Measurements from ENCODE around the gene SEL1L3. TPM values are rescaled to one million over a fixed set of nuclear protein-coding genes. Genes with fewer than 3 reads are reported as not detected.
"Not testable (repeated sequence)": the region's sequence is repeated elsewhere in the genome, so short reads cannot be mapped to it uniquely, and the experiment has no call there.

SEL1L3 gene
- total RNA-seq (ENCODE audit: low replicate concordance), result 13.7 and 83.5 TPM in 2 replicates

DNA sequence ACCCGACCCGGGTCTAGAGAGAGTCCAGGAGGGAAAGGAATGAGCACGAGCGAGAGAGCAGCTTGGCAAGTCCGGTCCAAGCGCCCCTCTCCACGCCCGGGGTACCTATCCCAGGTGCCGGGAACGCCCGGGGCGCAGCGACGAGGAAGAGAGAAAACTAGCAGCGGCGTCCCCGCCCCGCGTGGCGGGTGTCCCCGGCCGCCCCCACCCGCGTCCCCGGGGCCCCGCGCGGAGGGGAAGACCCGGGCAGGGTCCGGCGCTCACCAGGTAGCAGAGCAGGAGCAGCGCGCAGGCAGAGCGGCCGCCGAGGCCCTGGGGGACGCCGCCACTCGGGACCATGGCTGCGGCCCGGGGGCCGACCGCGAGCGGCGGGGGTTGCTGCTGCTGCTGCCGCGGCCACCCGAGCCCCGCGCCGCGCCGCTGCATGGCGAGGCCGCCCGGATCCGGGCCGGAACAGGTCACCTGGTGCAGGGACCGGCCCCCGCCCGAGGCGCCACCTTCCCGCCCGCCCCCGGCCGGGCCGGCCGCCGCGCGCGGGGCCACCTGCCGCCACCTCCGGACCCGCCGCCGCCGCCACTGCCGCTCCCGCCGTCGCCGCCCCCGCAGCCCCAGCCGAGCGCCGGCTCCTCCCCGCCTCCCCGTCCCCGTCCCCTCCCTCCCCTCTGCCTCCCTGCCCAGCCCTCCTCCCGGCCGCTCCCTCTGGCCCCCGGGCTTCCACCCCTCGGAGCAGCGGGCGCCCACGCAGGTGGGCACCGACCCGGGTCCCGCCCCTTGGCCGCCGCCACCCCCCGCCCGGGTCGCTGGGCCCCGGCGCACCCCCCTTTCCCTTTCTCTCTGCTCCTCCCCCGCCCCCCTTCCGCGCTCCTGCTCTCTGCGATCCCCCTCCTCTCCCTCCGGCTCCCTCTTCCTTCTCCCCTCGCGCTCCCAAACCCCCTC lies at the start of gene SEL1L3:
SEL1L3 (minus strand) TSS at position 578 of the 936 bp plus-strand sequence; CDS start at position 426, 152 bp downstream.
- TF ChIP-seq, protein P1, sequence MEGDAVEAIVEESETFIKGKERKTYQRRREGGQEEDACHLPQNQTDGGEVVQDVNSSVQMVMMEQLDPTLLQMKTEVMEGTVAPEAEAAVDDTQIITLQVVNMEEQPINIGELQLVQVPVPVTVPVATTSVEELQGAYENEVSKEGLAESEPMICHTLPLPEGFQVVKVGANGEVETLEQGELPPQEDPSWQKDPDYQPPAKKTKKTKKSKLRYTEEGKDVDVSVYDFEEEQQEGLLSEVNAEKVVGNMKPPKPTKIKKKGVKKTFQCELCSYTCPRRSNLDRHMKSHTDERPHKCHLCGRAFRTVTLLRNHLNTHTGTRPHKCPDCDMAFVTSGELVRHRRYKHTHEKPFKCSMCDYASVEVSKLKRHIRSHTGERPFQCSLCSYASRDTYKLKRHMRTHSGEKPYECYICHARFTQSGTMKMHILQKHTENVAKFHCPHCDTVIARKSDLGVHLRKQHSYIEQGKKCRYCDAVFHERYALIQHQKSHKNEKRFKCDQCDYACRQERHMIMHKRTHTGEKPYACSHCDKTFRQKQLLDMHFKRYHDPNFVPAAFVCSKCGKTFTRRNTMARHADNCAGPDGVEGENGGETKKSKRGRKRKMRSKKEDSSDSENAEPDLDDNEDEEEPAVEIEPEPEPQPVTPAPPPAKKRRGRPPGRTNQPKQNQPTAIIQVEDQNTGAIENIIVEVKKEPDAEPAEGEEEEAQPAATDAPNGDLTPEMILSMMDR (IDR thresholded peaks at IDR 0.05; ENCODE audit: insufficient read depth, low read length), result no peak
- DNase-seq (ENCODE audit: low read depth), result no peak
- H3K4me3 ChIP-seq (ENCODE audit: low read depth, low read length), result peak within 1 kb of the TSS; percentile 86

- TF ChIP-seq, protein P1 (IDR thresholded peaks at IDR 0.05; ENCODE audit: insufficient read depth, low read length), result no peak
- no peak overlapping the region for H3K4me3 ChIP-seq (ENCODE audit: low read depth, low read length)
- no peak for DNase-seq (ENCODE audit: low read depth)
Observed at GRCh38 chr4:25911356-25911755, 48.6 kb upstream of the SEL1L3 start.

- DNase-seq (ENCODE audit: low read depth), result peak; percentile 89
- TF ChIP-seq, protein P1 (IDR thresholded peaks at IDR 0.05; ENCODE audit: insufficient read depth, low read length), result no peak
- no peak overlapping the region for H3K4me3 ChIP-seq (ENCODE audit: low read depth, low read length)
Observed at GRCh38 chr4:25908491-25908901, 45.7 kb upstream of the SEL1L3 start.

DNA sequence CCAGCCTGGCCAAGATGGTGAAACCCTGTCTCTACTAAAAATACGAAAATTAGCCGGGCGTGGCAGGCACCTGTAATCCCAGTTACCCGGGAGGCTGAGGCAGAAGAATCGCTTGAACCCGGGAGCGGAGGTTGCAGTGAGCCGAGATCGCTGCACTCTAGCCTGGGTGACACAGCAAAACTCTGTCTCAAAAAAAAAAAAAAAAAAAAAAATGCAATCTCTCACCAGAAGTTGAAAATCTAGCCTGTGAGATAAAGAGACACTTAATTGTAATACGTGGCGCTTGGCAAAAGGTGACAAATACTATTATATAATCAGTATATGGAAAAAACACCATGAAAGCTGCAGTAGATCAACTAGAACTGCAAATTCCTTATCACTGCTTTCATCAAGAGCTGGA lies 43.3 kb upstream of the SEL1L3 start:
- DNase-seq (ENCODE audit: low read depth), result not testable (repeated sequence)

DNA sequence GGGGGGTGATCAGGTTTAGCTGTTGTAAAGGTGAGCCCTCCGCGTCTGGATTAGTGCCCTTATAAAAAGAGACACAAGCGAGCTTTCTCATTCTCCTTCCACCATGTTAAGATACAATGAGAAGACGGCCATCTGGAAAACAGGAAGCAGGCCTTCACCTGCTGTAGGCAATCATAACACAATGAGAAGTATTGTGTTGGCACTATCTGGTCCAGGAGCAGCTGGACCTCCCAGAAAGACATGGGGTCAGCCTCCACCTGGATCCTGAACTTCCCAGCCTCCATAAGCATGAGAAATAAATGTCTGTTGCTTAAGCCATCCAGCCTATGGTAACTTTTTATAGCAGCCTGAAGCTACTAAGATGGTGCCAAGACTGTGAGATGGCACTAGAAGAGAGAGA lies 42.6 kb upstream of the SEL1L3 start:
- H3K4me3 ChIP-seq (ENCODE audit: low read depth, low read length), result no peak overlapping the region
- TF ChIP-seq, protein P1 (IDR thresholded peaks at IDR 0.05; ENCODE audit: insufficient read depth, low read length), result no peak
- DNase-seq (ENCODE audit: low read depth), result no peak

More for the DNA sequence above, 43.3 kb upstream of the SEL1L3 start:
- not testable (repeated sequence) for H3K4me3 ChIP-seq (ENCODE audit: low read depth, low read length)

DNA sequence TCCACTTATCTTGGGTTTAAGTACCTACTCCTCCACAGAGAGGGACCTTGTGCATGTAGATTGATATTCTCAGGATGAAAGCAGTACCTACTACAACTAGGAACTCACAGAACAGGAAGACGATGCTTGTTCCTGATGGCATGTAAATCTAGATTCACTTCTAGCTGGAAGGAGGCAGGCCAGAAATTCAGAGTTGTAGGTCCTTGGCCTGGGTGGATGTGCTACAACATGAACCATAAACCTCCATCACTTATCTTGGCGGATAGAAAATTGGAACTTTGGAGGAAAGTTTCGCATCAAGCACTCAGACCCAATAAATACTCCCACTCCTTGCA lies 41.9 kb upstream of the SEL1L3 start:
- DNase-seq (ENCODE audit: low read depth), result no peak
- H3K4me3 ChIP-seq (ENCODE audit: low read depth, low read length), result no peak overlapping the region
- TF ChIP-seq, protein P1 (IDR thresholded peaks at IDR 0.05; ENCODE audit: insufficient read depth, low read length), result no peak

- TF ChIP-seq, protein P1 (IDR thresholded peaks at IDR 0.05; ENCODE audit: insufficient read depth, low read length), result no peak
- DNase-seq (ENCODE audit: low read depth), result no peak
- no peak overlapping the region for H3K4me3 ChIP-seq (ENCODE audit: low read depth, low read length)
Observed at GRCh38 chr4:25903900-25904747, 41.3 kb upstream of the SEL1L3 start.
